ENCODE results near the gene RARRES1. TPM values are rescaled to one million over a fixed set of nuclear protein-coding genes. Genes with fewer than 3 reads are reported as not detected.
A peak's percentile ranks its signal among the peaks of the same experiment; 100 is the strongest.

RARRES1 gene
- total RNA-seq, 6 experiments from 2014 or later, result 1.8 to 9.2 (median 7.0) TPM

DNA sequence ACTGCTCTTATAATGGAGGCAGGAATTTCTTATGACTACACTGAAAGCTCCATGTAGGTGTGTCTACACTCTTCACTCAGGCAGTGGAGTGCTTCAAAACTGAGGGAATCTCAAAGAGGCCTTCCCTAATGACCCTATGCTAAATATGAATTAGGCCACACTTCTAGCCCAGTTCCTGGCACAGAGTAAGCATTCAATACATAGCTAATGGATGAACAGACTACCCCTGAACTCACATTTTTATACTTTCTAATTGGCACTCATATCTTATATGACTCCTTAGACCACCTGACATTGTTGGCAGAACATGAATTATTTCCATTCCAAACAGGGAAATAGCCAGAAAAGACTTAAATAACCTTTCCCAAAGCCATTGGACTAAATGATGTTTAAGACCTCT lies 3.4 kb downstream of the RARRES1 start:
- Histone ChIP-seq H3K4me1 (peaks cover 0 to 25% (median 13%) of the 10 kb centered on the region in 4 donors), H3K36me3 (no peaks in the 10 kb centered on the region), H3K9me3 (no peaks in the 10 kb centered on the region), H3K27ac (no peak overlapping the region), H3K27me3 (no peaks in the 10 kb centered on the region), H3K4me3 (no peak overlapping the region)
- intact Hi-C loops (cut with DNase I), result loop anchor here in 1 of 2 donors (10.0 kb wide), 1 partner anchor 64 kb away; no protein-coding TSS in a partner anchor
- TF ChIP-seq, protein P1, sequence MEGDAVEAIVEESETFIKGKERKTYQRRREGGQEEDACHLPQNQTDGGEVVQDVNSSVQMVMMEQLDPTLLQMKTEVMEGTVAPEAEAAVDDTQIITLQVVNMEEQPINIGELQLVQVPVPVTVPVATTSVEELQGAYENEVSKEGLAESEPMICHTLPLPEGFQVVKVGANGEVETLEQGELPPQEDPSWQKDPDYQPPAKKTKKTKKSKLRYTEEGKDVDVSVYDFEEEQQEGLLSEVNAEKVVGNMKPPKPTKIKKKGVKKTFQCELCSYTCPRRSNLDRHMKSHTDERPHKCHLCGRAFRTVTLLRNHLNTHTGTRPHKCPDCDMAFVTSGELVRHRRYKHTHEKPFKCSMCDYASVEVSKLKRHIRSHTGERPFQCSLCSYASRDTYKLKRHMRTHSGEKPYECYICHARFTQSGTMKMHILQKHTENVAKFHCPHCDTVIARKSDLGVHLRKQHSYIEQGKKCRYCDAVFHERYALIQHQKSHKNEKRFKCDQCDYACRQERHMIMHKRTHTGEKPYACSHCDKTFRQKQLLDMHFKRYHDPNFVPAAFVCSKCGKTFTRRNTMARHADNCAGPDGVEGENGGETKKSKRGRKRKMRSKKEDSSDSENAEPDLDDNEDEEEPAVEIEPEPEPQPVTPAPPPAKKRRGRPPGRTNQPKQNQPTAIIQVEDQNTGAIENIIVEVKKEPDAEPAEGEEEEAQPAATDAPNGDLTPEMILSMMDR (IDR thresholded peaks at IDR 0.05), result no peak
- TF ChIP-seq POLR2A (IDR thresholded peaks at IDR 0.05), result no peak
- no peak for ATAC-seq
- DNase-seq, result no peak

DNA sequence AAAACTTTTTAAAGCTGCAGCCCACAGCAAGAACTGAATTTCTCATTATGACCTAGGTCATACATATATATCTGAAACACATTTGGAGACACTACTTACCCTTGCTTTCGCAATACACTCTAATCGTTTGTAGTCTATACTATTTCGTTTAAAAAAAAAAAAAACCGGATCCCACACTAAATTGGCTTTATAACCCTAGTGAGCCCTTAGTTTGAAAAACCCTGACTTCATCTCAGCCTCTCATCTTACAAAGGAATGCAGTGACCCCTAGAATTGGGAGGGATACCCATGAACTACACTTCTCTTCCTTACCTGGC lies 4.2 kb downstream of the RARRES1 start:
- no peaks in the 10 kb centered on the region for H3K36me3 ChIP-seq
- no peaks in the 10 kb centered on the region for H3K9me3 ChIP-seq
- peaks cover 0 to 25% (median 13%) of the 10 kb centered on the region in 4 donors for H3K4me1 ChIP-seq
- intact Hi-C loops (cut with DNase I), result loop anchor here in 1 of 2 donors (10.0 kb wide), 1 partner anchor 63 kb away; no protein-coding TSS in a partner anchor
- H3K27ac ChIP-seq, result no peak overlapping the region
- DNase-seq, result no peak
- no peak overlapping the region for H3K4me3 ChIP-seq
- WGBS (ENCODE audit: insufficient coverage, low coverage, low lambda C conversion rate, missing lambda C conversion rate), result 22% methylated on average over 4 of the region's 4 CpGs
- no peaks in the 10 kb centered on the region for H3K27me3 ChIP-seq
- no peak for ATAC-seq
- TF ChIP-seq, protein P1 (IDR thresholded peaks at IDR 0.05), result no peak
- no peak for TF ChIP-seq POLR2A (IDR thresholded peaks at IDR 0.05)

DNA sequence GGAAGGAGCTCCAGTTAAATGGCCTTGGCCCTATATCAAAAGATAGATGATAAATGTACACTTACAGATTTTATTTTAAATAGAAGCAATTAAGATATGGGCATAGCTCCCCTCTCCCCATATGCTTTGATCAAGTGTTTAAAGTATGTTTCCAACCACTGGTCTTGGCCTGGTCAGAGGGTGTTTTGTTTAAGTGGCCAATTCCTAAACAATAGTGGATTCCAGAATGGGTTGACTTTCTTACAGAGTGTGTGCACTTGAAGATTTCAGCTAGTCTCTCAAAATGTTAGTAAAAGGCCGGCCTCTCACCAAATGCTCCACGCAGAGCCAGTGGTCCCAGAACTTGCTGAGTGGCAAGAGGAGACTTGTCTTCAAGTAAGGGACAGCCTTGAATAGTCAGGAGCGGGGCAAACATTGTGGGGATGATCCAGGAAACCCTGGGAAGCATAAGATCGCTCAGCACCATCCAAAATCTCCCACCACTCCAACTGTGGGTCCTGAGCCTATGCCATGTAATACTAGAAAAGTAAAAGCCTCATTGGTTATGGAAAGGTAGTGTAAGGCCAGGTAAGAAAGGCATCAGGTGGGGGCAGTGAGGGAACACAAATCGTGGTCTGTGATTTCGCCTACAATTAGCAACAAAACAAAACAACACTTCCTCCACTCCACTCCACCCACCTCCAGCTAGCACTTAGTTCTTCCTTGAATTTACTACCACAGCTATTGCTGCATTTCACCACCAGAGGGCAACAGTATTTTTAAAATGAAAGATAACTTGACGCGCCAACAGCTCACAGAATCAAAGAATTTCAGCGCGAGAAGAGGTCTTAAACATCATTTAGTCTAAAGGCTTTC lies 4.8 kb downstream of the RARRES1 start:
- Histone ChIP-seq H3K4me3 (no peak overlapping the region), H3K9me3 (no peaks in the 10 kb centered on the region), H3K36me3 (no peaks in the 10 kb centered on the region), H3K27ac (no peak overlapping the region), H3K4me1 (peaks cover 0 to 25% (median 13%) of the 10 kb centered on the region in 4 donors), H3K27me3 (no peaks in the 10 kb centered on the region)
- intact Hi-C loops (cut with DNase I), result loop anchor here in 1 of 2 donors (10.0 kb wide), 1 partner anchor 63 kb away; no protein-coding TSS in a partner anchor
- ATAC-seq (peak; percentile 41 to 58 (median 51)), DNase-seq (no peak)
- TF ChIP-seq POLR2A (IDR thresholded peaks at IDR 0.05), result no peak
- TF ChIP-seq, protein P1 (IDR thresholded peaks at IDR 0.05), result peak; percentile 78 to 87 (median 80)
- WGBS (ENCODE audit: insufficient coverage, low coverage, low lambda C conversion rate, missing lambda C conversion rate), result 30% methylated on average over 10 of the region's 10 CpGs

DNA sequence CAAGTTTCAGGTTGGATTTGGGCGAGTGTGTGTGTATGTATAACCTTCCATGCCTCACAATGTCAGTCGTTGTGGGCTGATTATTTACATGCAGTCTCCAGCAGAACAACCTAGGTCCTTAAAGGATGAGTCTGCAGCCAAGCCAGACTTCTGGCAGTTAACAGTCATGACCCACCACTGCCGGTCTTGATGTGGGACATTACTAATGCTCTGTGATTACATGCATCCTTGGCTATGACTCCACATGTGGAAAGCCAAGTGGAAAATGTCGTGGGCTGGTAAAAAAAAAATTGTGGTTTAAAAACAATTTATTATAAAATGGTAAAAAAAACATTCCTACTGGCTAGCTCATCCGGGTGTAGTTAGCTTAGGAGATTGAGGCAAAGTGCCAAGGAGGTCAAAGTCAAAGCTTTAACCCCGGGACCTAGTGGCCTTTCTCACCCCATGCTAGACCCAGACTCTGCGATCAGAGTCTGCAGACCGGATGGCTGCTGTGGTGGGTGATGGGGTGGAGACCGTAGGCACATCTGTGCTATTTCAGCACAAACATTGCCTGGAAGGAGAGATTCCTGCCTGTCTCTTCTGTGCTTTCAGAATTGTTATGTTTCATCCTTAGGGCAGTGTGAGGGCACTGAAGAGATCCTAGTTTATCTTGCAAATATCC lies 6.8 kb downstream of the RARRES1 start:
- Histone ChIP-seq H3K27me3 (no peaks in the 10 kb centered on the region), H3K36me3 (no peaks in the 10 kb centered on the region), H3K27ac (peak overlapping the region in 2 of 3 donors; percentile 17 to 31), H3K4me3 (no peak overlapping the region), H3K9me3 (no peaks in the 10 kb centered on the region), H3K4me1 (peaks cover 0 to 21% (median 12%) of the 10 kb centered on the region in 4 donors)
- TF ChIP-seq, protein P1 (IDR thresholded peaks at IDR 0.05), result no peak
- no peak for TF ChIP-seq POLR2A (IDR thresholded peaks at IDR 0.05)
- intact Hi-C loops (cut with DNase I), result loop anchor here in 1 of 2 donors (10.0 kb wide), 1 partner anchor 61 kb away; no protein-coding TSS in a partner anchor
- DNase-seq (peak; percentile 69 to 84 (median 71)), ATAC-seq (peak; percentile 89 to 96 (median 92))
- 20% methylated on average over 7 of the region's 9 CpGs for WGBS (ENCODE audit: insufficient coverage, low coverage, low lambda C conversion rate, missing lambda C conversion rate)
